K562 (cell line): ENCODE results near the gene PDLIM7. TPM values are rescaled to one million over a fixed set of nuclear protein-coding genes. Genes with fewer than 3 reads are reported as not detected.

Experiments
- BRD9 ChIP-seq: fragments of 450-650 bp; IDR thresholded peaks from 2 replicates; pipeline ENCODE4 v1.6.1; 2018; ENCODE audit warnings: low read depth; ENCODE audit not compliant: partially characterized antibody
- CREB1 ChIP-seq, 2 experiments: sonication (generic) in 1 of 2; formaldehyde crosslinking in 1 of 2; IDR thresholded peaks; 2 replicates each; pipeline versions ENCODE4 v1.6.1 to v1.8.0; 2012 to 2022; ENCODE audit warnings: inconsistent platforms in 1 of 2, mild to moderate bottlenecking in 1 of 2, missing genetic modification reagents in 1 of 2, moderate library complexity in 1 of 2
- CSDE1 ChIP-seq, 2 experiments: fragments of 450-650 bp; IDR thresholded peaks; 2 replicates each; pipeline ENCODE4 v1.6.1; 2016; ENCODE audit warnings: mild to moderate bottlenecking in 1 of 2
- EP400 ChIP-seq: fragments of 450-650 bp; IDR thresholded peaks from 2 replicates; pipeline ENCODE4 v1.6.1; 2017; ENCODE audit warnings: antibody characterized with exemption, mild to moderate bottlenecking, moderate library complexity
- LCOR ChIP-seq: sonication (generic); formaldehyde crosslinking; IDR thresholded peaks from 2 replicates; pipeline ENCODE4 v1.8.0; 2022; ENCODE audit warnings: mild to moderate bottlenecking, missing genetic modification reagents
- MCM3 ChIP-seq: fragments of 450-650 bp; IDR thresholded peaks from 2 replicates; pipeline ENCODE4 v1.6.1; 2016
- MXD1 ChIP-seq: fragments of 250-450 bp; sonication (Bioruptor Pico); IDR thresholded peaks from 2 replicates; pipeline ENCODE4 v1.8.0; 2021; ENCODE audit warnings: borderline replicate concordance, mild to moderate bottlenecking, moderate library complexity; ENCODE audit not compliant: poor library complexity, severe bottlenecking
- NEUROD1 ChIP-seq: fragments of 150-350 bp; IDR thresholded peaks from 2 replicates; pipeline ENCODE4 v1.6.1; 2014; ENCODE audit warnings: borderline replicate concordance, low read length, low read depth; ENCODE audit not compliant: partially characterized antibody
- POLR2AphosphoS5 ChIP-seq: IDR thresholded peaks from 2 replicates; pipeline ENCODE4 v1.6.1; 2011; ENCODE audit warnings: mild to moderate bottlenecking, low read depth, low read length, moderate library complexity; ENCODE audit not compliant: control insufficient read depth, insufficient read depth
- RBM22 ChIP-seq: fragments of 200-400 bp; formaldehyde crosslinking; IDR thresholded peaks from 2 replicates; pipeline ENCODE4 v1.6.1; 2018; ENCODE audit warnings: low read length, low read depth; ENCODE audit not compliant: poor library complexity, severe bottlenecking
- RERE ChIP-seq: sonication (generic); formaldehyde crosslinking; IDR thresholded peaks from 2 replicates; pipeline ENCODE4 v1.8.0; 2023; ENCODE audit warnings: missing genetic modification reagents, mild to moderate bottlenecking, borderline replicate concordance
- TAL1 ChIP-seq: fragments of 450-650 bp; IDR thresholded peaks from 2 replicates; pipeline ENCODE4 v1.6.1; 2016; ENCODE audit warnings: mild to moderate bottlenecking
- TEAD4 ChIP-seq, 2 experiments: sonication (generic) in 1 of 2; formaldehyde crosslinking in 1 of 2; IDR thresholded peaks; 2 replicates each; pipeline versions ENCODE4 v1.6.1 to v1.8.0; 2012 to 2022; ENCODE audit warnings: borderline replicate concordance in 1 of 2, inconsistent platforms in 1 of 2, low read length in 1 of 2, mild to moderate bottlenecking in 1 of 2, missing genetic modification reagents in 1 of 2
- TFAP4 ChIP-seq: sonication (generic); formaldehyde crosslinking; IDR thresholded peaks from 2 replicates; pipeline ENCODE4 v1.8.0; 2022; ENCODE audit warnings: missing genetic modification reagents, mild to moderate bottlenecking, moderate library complexity, borderline replicate concordance
- TFE3 ChIP-seq: fragments of 450-650 bp; formaldehyde crosslinking; IDR thresholded peaks from 2 replicates; pipeline ENCODE4 v1.4.0; 2020; ENCODE audit warnings: mild to moderate bottlenecking, mixed read lengths
- TRIM24 ChIP-seq, 2 experiments: fragments of 450-650 bp; IDR thresholded peaks; 2 replicates each; pipeline ENCODE4 v1.6.1; 2016
- ZKSCAN8 ChIP-seq: fragments of 200-800 bp; sonication (Bioruptor generic); IDR thresholded peaks from 2 replicates; pipeline ENCODE4 v1.6.1; 2016; ENCODE audit warnings: missing genetic modification characterization, missing compliant biosample characterization
- polyA plus RNA-seq, 8 experiments: library from polyadenylated mRNA; depleted of rRNA in 4 of 8; stranded (reverse) in 5 of 8; unstranded in 3 of 8; fragments of >200 nt; fragmentation: Nextera tagmentation in 2 of 8; fragmentation: Illumina TruSeq in 1 of 8; extraction: Ambion mirVana in 2 of 8; extraction: Trizol in 1 of 8; gene quantifications; 2 replicates each; pipeline versions ENCODE4 v1.2.1 to v1.2.3, GENCODE V29; 2011 to 2014; ENCODE audit warnings: inconsistent platforms in 1 of 8, missing spikeins in 1 of 8
- total RNA-seq, 7 experiments: library from RNA; depleted of rRNA in 6 of 7; stranded (reverse); fragments of >200 nt in 6 of 7; fragmentation: Illumina TruSeq in 2 of 7; extraction: Trizol in 2 of 7; gene quantifications; 2 replicates each; pipeline versions ENCODE4 v1.2.1 to v1.2.3, GENCODE V29; 2011 to 2021; ENCODE audit warnings: low replicate concordance in 1 of 7

The PDLIM7 gene
- total and polyA plus RNA-seq, 9 of the 15 experiments (the other 6 are each of a cell fraction or from before 2014, with no cell fraction given) = 2.1 to 124 (median 32.6) TPM

GRCh38 chr5:177529247-177530203 lies 32.1 kb upstream of the PDLIM7 start (continued):
- TF ChIP-seq TFAP4 (CRISPR knock-in tag) = peak; percentile 83
- TF ChIP-seq MXD1 = no peak
- TF ChIP-seq TEAD4 (IDR thresholded peaks at IDR 0.05; ENCODE audit: low read length) = peak; percentile 92
- no peak for TF ChIP-seq TEAD4 (CRISPR knock-in tag; IDR thresholded peaks at IDR 0.05; ENCODE audit: borderline replicate concordance)
- no peak for TF ChIP-seq RBM22
- TF ChIP-seq NEUROD1 = peak; percentile 35
- TF ChIP-seq ZKSCAN8 (CRISPR knock-in tag) = peak; percentile 86; the same call in 1 of the 2 replicates
- TF ChIP-seq EP400 = no peak
- TF ChIP-seq CREB1 (IDR thresholded peaks at IDR 0.05) = 0 out of 2 replicates have a peak, but pooled peaks have one; percentile 44
- no peak; the same call in 1 of the 2 replicates for TF ChIP-seq CREB1 (CRISPR knock-in tag; IDR thresholded peaks at IDR 0.05)
- TF ChIP-seq POLR2AphosphoS5 = peak; percentile 78
- peak; percentile 89 for TF ChIP-seq TAL1
- no peak for TF ChIP-seq MCM3
- 0 out of 2 replicates have a peak, but pooled peaks have one; percentile 81 for TF ChIP-seq RERE (CRISPR knock-in tag)
- TF ChIP-seq BRD9 = peak; percentile 46
- no peak for TF ChIP-seq TFE3
- no peak for TF ChIP-seq CSDE1 (IDR thresholded peaks at IDR 0.05)
- TF ChIP-seq TRIM24 (IDR thresholded peaks at IDR 0.05) = peak; percentile 69 to 82
- 0 out of 2 replicates have a peak, but pooled peaks have one; percentile 40 for TF ChIP-seq LCOR (CRISPR knock-in tag)
